Sigmoid colon (tissue), 7 donors: Measurements from ENCODE around the gene FBLN2. TPM values are rescaled to one million over a fixed set of nuclear protein-coding genes. Genes with fewer than 3 reads are reported as not detected.

Experiments used
- DNase-seq: peaks from one replicate; pipeline ENCODE4 v3.0.0-alpha.2; 2019
- H3K27ac ChIP-seq, 4 donors: fragments of 200-600 bp; sonication (generic); one replicate each; pipeline ENCODE4 v1.5.1; 2016 to 2019; ENCODE audit warnings: mild to moderate bottlenecking in 1 of 4
- H3K27me3 ChIP-seq, 3 donors: fragments of 200-600 bp; sonication (generic); one replicate each; pipeline ENCODE4 v1.5.1; 2019; ENCODE audit warnings: mild to moderate bottlenecking in 1 of 3
- H3K36me3 ChIP-seq, 4 donors: fragments of 200-600 bp; sonication (generic); one replicate each; pipeline ENCODE4 v1.5.1; 2016 to 2019
- H3K4me1 ChIP-seq, 4 donors: fragments of 200-600 bp; sonication (generic); one replicate each; pipeline ENCODE4 v1.5.1; 2017 to 2019
- H3K4me3 ChIP-seq, 4 donors: fragments of 200-600 bp; sonication (generic); one replicate each; pipeline ENCODE4 v1.5.1; 2017 to 2019; ENCODE audit warnings: mild to moderate bottlenecking in 2 of 4, moderate library complexity in 1 of 4
- H3K9me3 ChIP-seq, 4 donors: fragments of 200-600 bp in 3 of 4; sonication (generic) in 3 of 4; one replicate each; pipeline versions ENCODE4 v1.5.1 to v1.6.1; 2013 to 2019
- EP300 ChIP-seq, 4 donors: sonication (generic); formaldehyde crosslinking; IDR thresholded peaks; one replicate each; pipeline ENCODE4 v1.6.1; 2017; ENCODE audit warnings: antibody characterized with exemption in 4 of 4
- POLR2A ChIP-seq, 2 donors: fragments of 450-650 bp; IDR thresholded peaks; one replicate each; pipeline ENCODE4 v1.6.1; 2016; ENCODE audit warnings: antibody characterized with exemption in 2 of 2, mild to moderate bottlenecking in 2 of 2, moderate library complexity in 2 of 2
- POLR2AphosphoS5 ChIP-seq, 4 donors: sonication (generic); formaldehyde crosslinking; IDR thresholded peaks; one replicate each; pipeline ENCODE4 v1.6.1; 2017; ENCODE audit warnings: antibody characterized with exemption in 4 of 4
- WGBS, 2 donors: extraction: QIAGEN DNeasy Blood & Tissue Kit; methylation state at CpG; one replicate each; pipeline ENCODE4 v1.1.7; 2013; 5-methylcytosine and 5-hydroxymethylcytosine counted together
- intact Hi-C: fragments of 100-400 bp; cut with DNase I; formaldehyde crosslinking; loops from one replicate; pipeline ENCODE4 v1.15.1; 2023
- polyA plus RNA-seq, 3 donors: library from polyadenylated mRNA; stranded (reverse); fragments of 200-250 nt; gene quantifications; one replicate each; pipeline ENCODE4 v1.2.3, GENCODE V29; 2013
- total RNA-seq, 4 donors: library from RNA; depleted of rRNA; stranded (reverse); fragments of >200 nt; gene quantifications; one replicate each; pipeline ENCODE4 v1.1.0, GENCODE V29; 2016
- TF ChIP-seq, protein P1 (sequence below), 4 experiments: fragments of 450-650 bp in 3 of 4; fragments of 200-600 bp in 1 of 4; IDR thresholded peaks; one replicate each; pipeline ENCODE4 v1.5.1; 2016 to 2019; ENCODE audit warnings: antibody characterized with exemption in 4 of 4, mild to moderate bottlenecking in 3 of 4, moderate library complexity in 2 of 4
- donor health status: healthy with polysubstance abuse.
- donor health status: Bipolar disorder and iron deficiency.
- donor health status: healthy.

FBLN2 gene
- total and polyA plus RNA-seq, 7 donors: 1.2 to 134 (median 18.7) TPM

DNA sequence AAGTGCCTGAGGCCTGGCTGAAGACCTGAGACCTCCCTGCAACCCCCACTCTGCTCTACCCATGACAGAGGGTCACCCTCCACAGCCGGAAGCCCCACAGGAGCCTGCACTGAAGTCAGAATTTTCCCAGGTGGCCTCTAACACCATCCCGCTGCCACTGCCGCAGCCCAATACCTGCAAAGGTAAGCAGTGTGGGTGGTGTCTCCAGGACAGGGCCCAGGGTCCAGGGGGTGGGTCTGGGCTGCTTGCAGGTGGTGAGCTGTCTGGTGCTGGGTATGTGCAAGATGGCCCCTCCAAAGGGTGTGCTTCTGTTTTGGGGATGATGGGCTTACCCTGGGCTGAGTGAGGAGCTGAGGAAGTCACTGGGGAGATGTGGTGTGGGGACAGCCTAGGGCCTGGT is 69.9 kb downstream of the FBLN2 start:
- no peaks in the 10 kb centered on the region for H3K36me3 ChIP-seq
- no peak for DNase-seq
- no peaks in the 10 kb centered on the region for H3K4me1 ChIP-seq
- H3K4me3 ChIP-seq: no peak overlapping the region
- intact Hi-C loops: no loop called here
- WGBS, 2 donors: 95 to 98% methylated on average over 3 of the region's 3 CpGs
- H3K9me3 ChIP-seq: no peaks in the 10 kb centered on the region
- no peaks in the 10 kb centered on the region for H3K27me3 ChIP-seq
- H3K27ac ChIP-seq: no peak overlapping the region
- TF ChIP-seq POLR2AphosphoS5 (IDR thresholded peaks at IDR 0.05): no peak

- H3K36me3 ChIP-seq: no peaks in the 10 kb centered on the region
- DNase-seq: no peak
- no peak for TF ChIP-seq POLR2AphosphoS5 (IDR thresholded peaks at IDR 0.05)
- TF ChIP-seq, protein P1, sequence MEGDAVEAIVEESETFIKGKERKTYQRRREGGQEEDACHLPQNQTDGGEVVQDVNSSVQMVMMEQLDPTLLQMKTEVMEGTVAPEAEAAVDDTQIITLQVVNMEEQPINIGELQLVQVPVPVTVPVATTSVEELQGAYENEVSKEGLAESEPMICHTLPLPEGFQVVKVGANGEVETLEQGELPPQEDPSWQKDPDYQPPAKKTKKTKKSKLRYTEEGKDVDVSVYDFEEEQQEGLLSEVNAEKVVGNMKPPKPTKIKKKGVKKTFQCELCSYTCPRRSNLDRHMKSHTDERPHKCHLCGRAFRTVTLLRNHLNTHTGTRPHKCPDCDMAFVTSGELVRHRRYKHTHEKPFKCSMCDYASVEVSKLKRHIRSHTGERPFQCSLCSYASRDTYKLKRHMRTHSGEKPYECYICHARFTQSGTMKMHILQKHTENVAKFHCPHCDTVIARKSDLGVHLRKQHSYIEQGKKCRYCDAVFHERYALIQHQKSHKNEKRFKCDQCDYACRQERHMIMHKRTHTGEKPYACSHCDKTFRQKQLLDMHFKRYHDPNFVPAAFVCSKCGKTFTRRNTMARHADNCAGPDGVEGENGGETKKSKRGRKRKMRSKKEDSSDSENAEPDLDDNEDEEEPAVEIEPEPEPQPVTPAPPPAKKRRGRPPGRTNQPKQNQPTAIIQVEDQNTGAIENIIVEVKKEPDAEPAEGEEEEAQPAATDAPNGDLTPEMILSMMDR (IDR thresholded peaks at IDR 0.05): no peak
- no peak for TF ChIP-seq POLR2A (IDR thresholded peaks at IDR 0.05)
- no peak for TF ChIP-seq EP300 (IDR thresholded peaks at IDR 0.05)
- no peak overlapping the region for H3K27ac ChIP-seq
- H3K4me1 ChIP-seq: no peaks in the 10 kb centered on the region
- H3K27me3 ChIP-seq: no peaks in the 10 kb centered on the region
- 86 to 91% methylated on average over 13 of the region's 13 CpGs for WGBS, 2 donors
- H3K9me3 ChIP-seq: no peaks in the 10 kb centered on the region
- intact Hi-C loops: no loop called here
- H3K4me3 ChIP-seq: no peak overlapping the region
These were observed 70.8 kb downstream of the FBLN2 start for GRCh38 chr3:13619661-13620230.

DNA sequence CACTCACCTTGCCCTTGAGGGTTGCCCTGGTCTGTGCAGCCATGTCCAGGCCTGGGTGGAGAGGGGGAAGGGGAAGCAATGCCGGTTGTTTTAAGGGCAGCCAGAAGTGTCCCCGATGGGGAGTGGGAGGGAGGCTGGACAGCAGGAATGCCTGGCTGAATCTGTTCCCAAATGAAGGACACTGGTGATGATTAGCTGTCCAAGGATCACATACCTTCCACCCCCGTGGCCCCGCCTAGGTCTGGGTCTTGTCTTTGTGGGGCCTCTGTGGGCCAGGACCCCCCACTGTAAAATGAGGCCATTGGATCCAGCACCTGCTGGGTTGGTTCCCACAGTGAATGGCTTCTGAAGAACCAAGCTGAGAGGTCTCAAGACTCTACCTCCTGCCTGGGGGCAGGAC is 71.4 kb downstream of the FBLN2 start:
- Histone ChIP-seq H3K4me3 (no peak overlapping the region), H3K27me3 (no peaks in the 10 kb centered on the region), H3K36me3 (no peaks in the 10 kb centered on the region), H3K4me1 (no peaks in the 10 kb centered on the region), H3K27ac (no peak overlapping the region), H3K9me3 (no peaks in the 10 kb centered on the region)
- 78 to 86% methylated on average over 4 of the region's 4 CpGs for WGBS, 2 donors
- no peak for DNase-seq
- TF ChIP-seq POLR2AphosphoS5 (IDR thresholded peaks at IDR 0.05) (no peak), EP300 (IDR thresholded peaks at IDR 0.05) (no peak), POLR2A (IDR thresholded peaks at IDR 0.05) (no peak)
- TF ChIP-seq, protein P1 (IDR thresholded peaks at IDR 0.05): no peak
- intact Hi-C loops: no loop called here

DNA sequence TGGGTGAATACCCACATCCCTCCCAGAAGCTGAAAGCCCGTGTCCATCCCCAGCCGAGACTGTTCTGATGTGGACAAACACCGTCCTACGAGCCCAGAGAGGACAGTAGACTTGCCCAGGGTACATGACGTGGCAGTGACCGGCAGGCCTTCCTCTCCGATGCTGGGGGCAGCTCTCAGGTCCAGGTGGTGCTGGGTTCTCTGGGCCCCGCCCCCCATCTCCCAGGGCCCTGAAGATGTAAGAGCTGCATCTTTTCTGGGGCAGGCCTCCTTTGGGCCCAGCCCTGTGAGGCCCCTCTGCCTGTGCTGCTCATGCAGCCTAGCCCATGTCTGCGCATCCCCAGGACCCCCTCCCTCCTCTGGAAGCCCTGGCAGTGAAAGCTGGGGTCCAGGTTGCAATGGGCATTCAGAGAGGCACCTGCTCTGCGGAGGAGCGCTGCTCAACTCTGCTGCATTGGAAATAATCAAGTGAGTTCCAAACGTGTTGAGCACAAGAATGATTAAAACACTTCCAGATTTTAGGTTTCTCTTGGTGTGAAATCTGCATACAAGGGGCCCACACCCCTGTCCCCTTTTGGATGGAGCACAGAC is 71.9 kb downstream of the FBLN2 start:
- no peaks in the 10 kb centered on the region for H3K9me3 ChIP-seq
- TF ChIP-seq, protein P1 (IDR thresholded peaks at IDR 0.05): no peak
- TF ChIP-seq POLR2A (IDR thresholded peaks at IDR 0.05): no peak
- TF ChIP-seq EP300 (IDR thresholded peaks at IDR 0.05): no peak
- TF ChIP-seq POLR2AphosphoS5 (IDR thresholded peaks at IDR 0.05): no peak
- DNase-seq: no peak
- whole genome bisulfite sequencing, 2 donors: 89 to 95% methylated on average over 12 of the region's 12 CpGs
- H3K4me1 ChIP-seq: no peaks in the 10 kb centered on the region
- no peaks in the 10 kb centered on the region for H3K36me3 ChIP-seq
- no peak overlapping the region for H3K27ac ChIP-seq
- intact Hi-C loops: no loop called here
- no peak overlapping the region for H3K4me3 ChIP-seq
- no peaks in the 10 kb centered on the region for H3K27me3 ChIP-seq

DNA sequence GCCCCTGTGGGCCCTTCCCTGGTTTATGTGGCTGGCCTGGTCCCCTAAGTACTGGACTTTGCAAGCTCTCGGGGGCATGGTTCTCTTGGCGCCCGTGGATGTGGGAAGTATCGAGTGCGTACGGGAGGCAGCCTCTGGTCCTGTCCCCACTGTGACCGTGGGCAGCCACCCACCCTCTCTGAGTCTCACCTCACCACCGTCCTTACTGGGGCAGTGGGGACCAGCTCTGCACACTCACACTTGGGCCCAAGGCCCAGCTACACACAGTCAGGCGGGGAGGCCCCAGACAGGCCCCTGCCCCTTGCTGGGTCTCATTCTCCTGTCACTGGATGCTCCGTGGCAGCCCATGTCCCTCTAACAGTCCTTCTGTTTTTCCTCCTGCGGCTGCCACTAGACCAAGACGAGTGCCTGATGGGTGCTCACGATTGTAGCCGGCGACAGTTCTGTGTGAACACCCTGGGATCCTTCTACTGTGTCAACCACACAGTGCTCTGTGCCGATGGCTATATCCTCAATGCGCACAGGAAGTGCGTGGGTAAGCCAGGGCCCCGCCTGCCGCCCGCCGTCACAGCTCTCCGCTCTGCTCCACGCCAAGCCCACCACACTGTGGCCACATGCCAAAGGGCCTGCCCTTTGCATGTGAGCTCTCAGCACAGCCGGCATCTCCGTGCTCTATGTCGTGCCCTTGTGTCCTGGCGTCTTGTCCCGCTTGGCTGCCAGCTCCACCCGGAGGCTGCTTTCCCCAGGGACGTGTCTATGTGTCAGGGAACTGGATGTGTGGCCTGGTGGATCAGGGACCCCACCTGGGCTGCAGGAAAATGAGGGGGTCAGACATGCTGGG is 72.7 kb downstream of the FBLN2 start:
- Histone ChIP-seq H3K36me3 (no peaks in the 10 kb centered on the region), H3K9me3 (no peaks in the 10 kb centered on the region), H3K27me3 (no peaks in the 10 kb centered on the region), H3K27ac (no peak overlapping the region), H3K4me1 (no peaks in the 10 kb centered on the region), H3K4me3 (no peak overlapping the region)
- intact Hi-C loops: no loop called here
- no peak for DNase-seq
- WGBS, 2 donors: 85 to 87% methylated on average over 31 of the region's 31 CpGs
- TF ChIP-seq, protein P1 (IDR thresholded peaks at IDR 0.05): no peak
- no peak for TF ChIP-seq EP300 (IDR thresholded peaks at IDR 0.05)
- TF ChIP-seq POLR2AphosphoS5 (IDR thresholded peaks at IDR 0.05): no peak
